Endothelial cell of umbilical vein (primary cell): ENCODE data around the gene FSTL4. TPM values are rescaled to one million over a fixed set of nuclear protein-coding genes. Genes with fewer than 3 reads are reported as not detected.

Experiments
- BruUV-seq: library from RNA; stranded (reverse); fragments of 400-500 nt; replicated peaks from 2 replicates; lab custom pipeline; 2021; lab: Mats Ljungman, UMichigan
- CTCF ChIA-PET: fragments of 300-600, 350-600 bp; sonication (Branson Sonifier 250); formaldehyde crosslinking; loops from one replicate; lab custom pipeline; 2021; ENCODE audit warnings: antibody characterized with exemption, inconsistent platforms; lab: Charles Lee
- POLR2A ChIA-PET: fragments of 300-600, 350-600 bp; sonication (Branson Sonifier 250); formaldehyde crosslinking; loops from one replicate; lab custom pipeline; 2021; ENCODE audit warnings: antibody characterized with exemption, inconsistent platforms; lab: Charles Lee
- DNase-seq: peaks from one replicate; pipeline ENCODE4 v3.0.0-alpha.2; 2011; ENCODE audit warnings: low read depth, low spot score
- FAIRE-seq: peaks from 2 replicates; lab custom pipeline; 2011; peaks lifted over from hg19 to GRCh38; lab: Jason Lieb, UNC
- H2AFZ ChIP-seq: 2 replicates; pipeline ENCODE4 v1.6.0; 2012; ENCODE audit warnings: low read depth, low read length, control low read depth, inconsistent platforms
- H3K27ac ChIP-seq: 2 replicates; pipeline ENCODE4 v1.5.1; 2011; ENCODE audit warnings: low read depth, mild to moderate bottlenecking, control low read depth, low read length, moderate library complexity; ENCODE audit not compliant: insufficient read depth
- H3K27me3 ChIP-seq, 2 experiments: 2 replicates each; pipeline versions ENCODE4 v1.6.0 to v1.6.1; 2011; ENCODE audit warnings: low read length in 2 of 2, mixed read lengths in 1 of 2; ENCODE audit not compliant: control insufficient read depth in 2 of 2, insufficient read depth in 2 of 2
- H3K36me3 ChIP-seq, 2 experiments: 2 replicates in 1 of 2; 3 replicates in 1 of 2; pipeline ENCODE4 v1.5.1; 2011; ENCODE audit warnings: low read length in 2 of 2, mild to moderate bottlenecking in 1 of 2, moderate library complexity in 1 of 2; ENCODE audit not compliant: control insufficient read depth in 2 of 2, insufficient read depth in 2 of 2; ENCODE audit errors: extremely low read depth in 1 of 2
- H3K4me1 ChIP-seq: 3 replicates; pipeline ENCODE4 v1.5.1; 2011; ENCODE audit warnings: mild to moderate bottlenecking, low read length; ENCODE audit not compliant: control insufficient read depth, insufficient read depth; ENCODE audit errors: extremely low read depth
- H3K4me2 ChIP-seq: 2 replicates; pipeline ENCODE4 v1.6.1; 2011; ENCODE audit warnings: low read length, control low read depth, mixed read lengths; ENCODE audit not compliant: insufficient read depth
- H3K4me3 ChIP-seq, 3 experiments: fragments of 200-600 bp in 1 of 3; sonication (generic), shearing (Covaris generic) in 1 of 3; replicated peaks in 1 of 3; 2 replicates each; pipeline ENCODE4 v1.5.1; 2011 to 2016; ENCODE audit warnings: control low read depth in 3 of 3, low read length in 3 of 3, mild to moderate bottlenecking in 2 of 3, inconsistent platforms in 1 of 3, low read depth in 1 of 3, moderate library complexity in 1 of 3; ENCODE audit not compliant: insufficient read depth in 1 of 3
- H3K79me2 ChIP-seq: 2 replicates; pipeline ENCODE4 v1.6.0; 2012; ENCODE audit warnings: low read length, inconsistent platforms; ENCODE audit not compliant: control insufficient read depth, insufficient read depth
- H3K9ac ChIP-seq: replicated peaks from 2 replicates; pipeline ENCODE3; 2011; ENCODE audit warnings: low read length, control low read depth; ENCODE audit not compliant: insufficient read depth; ENCODE audit errors: extremely low read depth
- H3K9me1 ChIP-seq: replicated peaks from 3 replicates; pipeline ENCODE4 v1.6.0; 2011; ENCODE audit warnings: mild to moderate bottlenecking, low read length; ENCODE audit not compliant: control insufficient read depth, insufficient read depth; ENCODE audit errors: extremely low read depth
- H3K9me3 ChIP-seq: replicated peaks from 2 replicates; pipeline ENCODE4 v1.5.1; 2012; ENCODE audit warnings: low read length, inconsistent platforms; ENCODE audit not compliant: control insufficient read depth, insufficient read depth
- H4K20me1 ChIP-seq: replicated peaks from 2 replicates; pipeline ENCODE3; 2011; ENCODE audit warnings: mild to moderate bottlenecking, low read length; ENCODE audit not compliant: control insufficient read depth, insufficient read depth; ENCODE audit errors: extremely low read depth
- CTCF ChIP-seq, 2 donors: IDR thresholded peaks; 1 replicate in 1 of 2; 2 replicates in 1 of 2; pipeline ENCODE4 v1.5.1; 2011; ENCODE audit warnings: low read length in 2 of 2, mild to moderate bottlenecking in 2 of 2, moderate library complexity in 2 of 2, control low read depth in 1 of 2, inconsistent platforms in 1 of 2, low read depth in 1 of 2; ENCODE audit not compliant: insufficient read depth in 1 of 2; ENCODE audit errors: extremely low read depth in 1 of 2
- EZH2 ChIP-seq: IDR thresholded peaks from 2 replicates; pipeline ENCODE4 v1.6.1; 2012; ENCODE audit warnings: borderline replicate concordance, low read depth, mild to moderate bottlenecking, moderate library complexity, low read length, inconsistent platforms; ENCODE audit not compliant: severe bottlenecking
- FOS ChIP-seq: IDR thresholded peaks from 2 replicates; pipeline ENCODE4 v1.6.1; 2011; ENCODE audit warnings: mild to moderate bottlenecking, low read length, moderate library complexity, borderline replicate concordance; ENCODE audit not compliant: insufficient read depth
- GATA2 ChIP-seq: IDR thresholded peaks from 2 replicates; pipeline ENCODE4 v1.7.0; 2011; ENCODE audit warnings: low read depth, mild to moderate bottlenecking, moderate library complexity, mixed read lengths, low read length; ENCODE audit not compliant: insufficient read length, insufficient read depth
- JUN ChIP-seq: IDR thresholded peaks from 2 replicates; pipeline ENCODE4 v1.6.1; 2011; ENCODE audit warnings: borderline replicate concordance, low read depth; ENCODE audit not compliant: insufficient read length, insufficient read depth
- MAX ChIP-seq: IDR thresholded peaks from 2 replicates; pipeline ENCODE4 v1.6.1; 2011; ENCODE audit not compliant: insufficient read depth, insufficient read length
- MYC ChIP-seq: IDR thresholded peaks from one replicate; pipeline ENCODE4 v1.6.1; 2011; ENCODE audit warnings: mild to moderate bottlenecking, low read depth, low read length
- POLR2A ChIP-seq: IDR thresholded peaks from 2 replicates; pipeline ENCODE4 v1.6.1; 2012; ENCODE audit warnings: low read depth, mild to moderate bottlenecking, control low read depth, low read length
- POLR2AphosphoS5 ChIP-seq: IDR thresholded peaks from 2 replicates; pipeline ENCODE4 v1.6.1; 2012; ENCODE audit warnings: low read depth, mild to moderate bottlenecking, control low read depth, low read length, moderate library complexity; ENCODE audit not compliant: insufficient read depth
- dilution Hi-C: fragments of 300-500 bp; cut with MboI; formaldehyde crosslinking; loops from one replicate; pipeline ENCODE4 v1.15.0; 2019; ENCODE audit warnings: low sequenced_read_pairs; ENCODE audit not compliant: extremely low pct_ligation_motif_present
- intact Hi-C: fragments of 100-400 bp; cut with micrococcal nuclease; formaldehyde crosslinking; loops from one replicate; pipeline ENCODE4 v1.10.0; 2022
- polyA plus RNA-seq, 4 experiments: library from polyadenylated mRNA; depleted of rRNA in 3 of 4; stranded (reverse) in 3 of 4; unstranded in 1 of 4; fragments of >200 nt; gene quantifications; 2 replicates each; pipeline versions ENCODE4 v1.2.1 to v1.2.3, GENCODE V29; 2011 to 2012; ENCODE audit warnings: missing spikeins in 1 of 4
- total RNA-seq: library from RNA; stranded (reverse); gene quantifications from 2 replicates; pipeline ENCODE4 v1.2.3, GENCODE V29; 2021

FSTL4 gene
- total and polyA plus RNA-seq, 2 donors (not counting 3 experiments of a cell fraction or from before 2014, with no cell fraction given) = 0.18 TPM; not detected in 1

- ChIA-PET CTCF (interaction anchor here (1.0 kb wide), 1 partner anchor 43 kb away, joined by 4 read pairs; no protein-coding TSS in a partner anchor), POLR2A (no interaction called here)
- Histone ChIP-seq H2AFZ (no peak overlapping the region), H3K9me3 (no peaks in the 10 kb centered on the region), H3K4me3 (no peak overlapping the region), H4K20me1 (no peaks in the 10 kb centered on the region), H3K9me1 (no peaks in the 10 kb centered on the region), H3K36me3 (no peaks in the 10 kb centered on the region), H3K27me3 (no peaks in the 10 kb centered on the region), H3K79me2 (no peaks in the 10 kb centered on the region), H3K27ac (no peak overlapping the region), H3K4me2 (no peak overlapping the region), H3K4me1 (no peaks in the 10 kb centered on the region), H3K9ac (no peak overlapping the region)
- TF ChIP-seq MAX (no peak), EZH2 (no peak), MYC (no peak), FOS (no peak), GATA2 (no peak), CTCF (IDR thresholded peaks at IDR 0.05; ENCODE audit: extremely low read depth in 1 of 2, insufficient read depth in 1 of 2, low read depth in 1 of 2, low read length in 2 of 2) (no peak), POLR2AphosphoS5 (no peak), JUN (no peak), POLR2A (no peak)
- BruUV-seq = no TSS peak
- intact Hi-C loops = no loop called here
- dilution Hi-C loops = no loop called here
- no peak for FAIRE-seq
- DNase-seq = no peak
Observed at GRCh38 chr5:133353741-133354140, 258.6 kb downstream of the FSTL4 start.
